ENCODE results near the gene MFNG. TPM values are rescaled to one million over a fixed set of nuclear protein-coding genes. Genes with fewer than 3 reads are reported as not detected.

MFNG gene
- total and polyA plus RNA-seq, 4 donors, result 14.3 to 46.7 (median 31.0) TPM

GRCh38 chr22:37443977-37444376 lies 42.2 kb downstream of the MFNG start:
- H3K4me3 ChIP-seq, result no peak overlapping the region
- DNase-seq (no peak), ATAC-seq (ENCODE audit: insufficient read depth, low FRiP score) (no peak)
- no peak overlapping the region for H3K27ac ChIP-seq (ENCODE audit: low read depth in 1 of 2, low read length in 1 of 2)
- peaks cover 0 to 4% (median 0%) of the 10 kb centered on the region in 3 donors for H3K27me3 ChIP-seq (ENCODE audit: control insufficient read depth in 3 of 3, insufficient read depth in 3 of 3, low read length in 2 of 3)
- peaks cover 0 to 12% (median 3%) of the 10 kb centered on the region in 4 donors for H3K9me3 ChIP-seq (ENCODE audit: control insufficient read depth in 4 of 4, insufficient read depth in 3 of 4, low read length in 3 of 4)
- WGBS, 2 donors, result 85 to 86% methylated on average over 7 of the region's 7 CpGs
- no peak overlapping the region for H3K9ac ChIP-seq (ENCODE audit: insufficient read depth in 1 of 2, low read length in 2 of 2)
- peaks cover 0 to 4% (median 0%) of the 10 kb centered on the region in 5 donors for H3K4me1 ChIP-seq (ENCODE audit: control insufficient read depth in 5 of 5, insufficient read depth in 5 of 5, low read length in 5 of 5)
- no peaks in the 10 kb centered on the region for H3K36me3 ChIP-seq (ENCODE audit: control insufficient read depth in 4 of 4, insufficient read depth in 4 of 4, low read length in 4 of 4)
- TF ChIP-seq CTCF (IDR thresholded peaks at IDR 0.05; ENCODE audit: control extremely low read depth, extremely low read depth), result no peak

GRCh38 chr22:37443086-37443485 lies 43.1 kb downstream of the MFNG start:
- ATAC-seq (ENCODE audit: insufficient read depth, low FRiP score), result no peak
- Histone ChIP-seq H3K27me3 (ENCODE audit: control insufficient read depth in 3 of 3, insufficient read depth in 3 of 3, low read length in 2 of 3) (peaks cover 0 to 4% (median 0%) of the 10 kb centered on the region in 3 donors), H3K9me3 (ENCODE audit: control insufficient read depth in 4 of 4, insufficient read depth in 3 of 4, low read length in 3 of 4) (peaks cover 0 to 12% (median 3%) of the 10 kb centered on the region in 4 donors), H3K36me3 (ENCODE audit: control insufficient read depth in 4 of 4, insufficient read depth in 4 of 4, low read length in 4 of 4) (no peaks in the 10 kb centered on the region), H3K4me3 (no peak overlapping the region), H3K4me1 (ENCODE audit: control insufficient read depth in 5 of 5, insufficient read depth in 5 of 5, low read length in 5 of 5) (no peaks in the 10 kb centered on the region), H3K27ac (ENCODE audit: low read depth in 1 of 2, low read length in 1 of 2) (no peak overlapping the region), H3K9ac (ENCODE audit: insufficient read depth in 1 of 2, low read length in 2 of 2) (no peak overlapping the region)
- WGBS, 2 donors, result 86 to 95% methylated on average over 7 of the region's 7 CpGs
- no peak for DNase-seq
- no peak for TF ChIP-seq CTCF (IDR thresholded peaks at IDR 0.05; ENCODE audit: control extremely low read depth, extremely low read depth)

- Histone ChIP-seq H3K4me3 (no peak overlapping the region), H3K4me1 (ENCODE audit: control insufficient read depth in 5 of 5, insufficient read depth in 5 of 5, low read length in 5 of 5) (no peaks in the 10 kb centered on the region), H3K27ac (ENCODE audit: low read depth in 1 of 2, low read length in 1 of 2) (no peak overlapping the region), H3K9ac (ENCODE audit: insufficient read depth in 1 of 2, low read length in 2 of 2) (no peak overlapping the region), H3K9me3 (ENCODE audit: control insufficient read depth in 4 of 4, insufficient read depth in 3 of 4, low read length in 3 of 4) (peaks cover 0 to 12% (median 3%) of the 10 kb centered on the region in 4 donors), H3K27me3 (ENCODE audit: control insufficient read depth in 3 of 3, insufficient read depth in 3 of 3, low read length in 2 of 3) (peaks cover 0 to 4% (median 0%) of the 10 kb centered on the region in 3 donors), H3K36me3 (ENCODE audit: control insufficient read depth in 4 of 4, insufficient read depth in 4 of 4, low read length in 4 of 4) (no peaks in the 10 kb centered on the region)
- no peak for ATAC-seq (ENCODE audit: insufficient read depth, low FRiP score)
- 62 to 77% methylated on average over 2 of the region's 2 CpGs for WGBS, 2 donors
- no peak for DNase-seq
- TF ChIP-seq CTCF (IDR thresholded peaks at IDR 0.05; ENCODE audit: control extremely low read depth, extremely low read depth), result no peak
Observed at GRCh38 chr22:37442537-37442936, 43.6 kb downstream of the MFNG start.

- peaks cover 0 to 4% (median 0%) of the 10 kb centered on the region in 3 donors for H3K27me3 ChIP-seq (ENCODE audit: control insufficient read depth in 3 of 3, insufficient read depth in 3 of 3, low read length in 2 of 3)
Observed at GRCh38 chr22:37442135-37442534, 44.0 kb downstream of the MFNG start.

More at GRCh38 chr22:37442135-37442534, 44.0 kb downstream of the MFNG start:
- Histone ChIP-seq H3K36me3 (ENCODE audit: control insufficient read depth in 4 of 4, insufficient read depth in 4 of 4, low read length in 4 of 4) (no peaks in the 10 kb centered on the region), H3K9ac (ENCODE audit: insufficient read depth in 1 of 2, low read length in 2 of 2) (no peak overlapping the region), H3K4me1 (ENCODE audit: control insufficient read depth in 5 of 5, insufficient read depth in 5 of 5, low read length in 5 of 5) (no peaks in the 10 kb centered on the region), H3K4me3 (no peak overlapping the region), H3K27ac (ENCODE audit: low read depth in 1 of 2, low read length in 1 of 2) (no peak overlapping the region), H3K9me3 (ENCODE audit: control insufficient read depth in 4 of 4, insufficient read depth in 3 of 4, low read length in 3 of 4) (peaks cover 0 to 12% (median 3%) of the 10 kb centered on the region in 4 donors)
- TF ChIP-seq CTCF (IDR thresholded peaks at IDR 0.05; ENCODE audit: control extremely low read depth, extremely low read depth), result no peak
- WGBS, 2 donors, result 75 to 79% methylated on average over 8 of the region's 8 CpGs
- no peak for DNase-seq
- ATAC-seq (ENCODE audit: insufficient read depth, low FRiP score), result no peak

Measured in lung (tissue), 12 donors.